Prostate gland (tissue), 2 donors: Measurements from ENCODE around the gene SCUBE1. TPM values are rescaled to one million over a fixed set of nuclear protein-coding genes. Genes with fewer than 3 reads are reported as not detected.
"Not testable (repeated sequence)": the region's sequence is repeated elsewhere in the genome, so short reads cannot be mapped to it uniquely, and the experiment has no call there.

ENCODE experiments used
- DNase-seq: peaks from one replicate; pipeline ENCODE4 v3.0.0-alpha.2; 2019; ENCODE audit warnings: low spot score
- H3K27ac ChIP-seq, 2 donors: fragments of 200-600 bp; sonication (generic); 2 replicates each; pipeline ENCODE4 v1.5.1; 2017 to 2019
- H3K27me3 ChIP-seq: fragments of 200-600 bp; sonication (generic); replicated peaks from 2 replicates; pipeline ENCODE4 v1.5.1; 2019; ENCODE audit not compliant: insufficient read depth
- H3K36me3 ChIP-seq, 2 donors: fragments of 200-600 bp; sonication (generic); 1 replicate in 1 of 2; 2 replicates in 1 of 2; pipeline versions ENCODE4 v1.5.1 to v1.8.1; 2017 to 2019
- H3K4me1 ChIP-seq: fragments of 200-600 bp; sonication (generic); replicated peaks from 2 replicates; pipeline ENCODE4 v1.5.1; 2019
- H3K4me3 ChIP-seq, 2 donors: fragments of 200-600 bp; sonication (generic); 2 replicates each; pipeline ENCODE4 v1.5.1; 2017 to 2019
- H3K9me3 ChIP-seq: fragments of 200-600 bp; sonication (generic); 2 replicates; pipeline ENCODE4 v1.5.1; 2017
- CTCF ChIP-seq, 4 experiments: fragments of 200-600 bp in 2 of 4; fragments of 450-650 bp in 2 of 4; sonication (generic) in 2 of 4; IDR thresholded peaks; 1 replicate in 3 of 4; 2 replicates in 1 of 4; pipeline ENCODE4 v1.5.1; 2016 to 2019; ENCODE audit warnings: antibody characterized with exemption in 4 of 4, mild to moderate bottlenecking in 2 of 4, moderate library complexity in 2 of 4
- POLR2A ChIP-seq: fragments of 450-650 bp; IDR thresholded peaks from one replicate; pipeline ENCODE4 v1.6.1; 2016; ENCODE audit warnings: antibody characterized with exemption, mild to moderate bottlenecking
- POLR2AphosphoS5 ChIP-seq: sonication (generic); formaldehyde crosslinking; IDR thresholded peaks from one replicate; pipeline ENCODE4 v1.6.1; 2017; ENCODE audit warnings: antibody characterized with exemption
- WGBS: methylation state at CpG from one replicate; pipeline ENCODE4 v1.1.5; 2018; 5-methylcytosine and 5-hydroxymethylcytosine counted together
- intact Hi-C: fragments of 100-400 bp; cut with DNase I; formaldehyde crosslinking; loops from one replicate; pipeline ENCODE4 v1.14.2; 2022
- total RNA-seq, 2 donors: library from RNA; depleted of rRNA; stranded (reverse); fragments of >200 nt; gene quantifications; one replicate each; pipeline ENCODE4 v1.1.0, GENCODE V29; 2016

The SCUBE1 gene
- total RNA-seq, 2 donors from 2014 or later: 0.68 to 23.5 TPM

GRCh38 chr22:43288378-43288777, 54.8 kb downstream of the SCUBE1 start:
- no peaks in the 10 kb centered on the region for H3K27me3 ChIP-seq
- TF ChIP-seq POLR2A: no peak
- no peak for TF ChIP-seq CTCF (IDR thresholded peaks at IDR 0.05)
- no peak for TF ChIP-seq POLR2AphosphoS5
- no peak overlapping the region for H3K4me3 ChIP-seq
- intact Hi-C loops: no loop called here
- WGBS: 96% methylated on average over 16 of the region's 16 CpGs
- H3K36me3 ChIP-seq: no peaks in the 10 kb centered on the region
- peaks cover 22% of the 10 kb centered on the region for H3K4me1 ChIP-seq
- H3K27ac ChIP-seq: no peak overlapping the region
- no peak for DNase-seq
- H3K9me3 ChIP-seq: no peaks in the 10 kb centered on the region

GRCh38 chr22:43287441-43287840, 55.7 kb downstream of the SCUBE1 start:
- no peak for TF ChIP-seq POLR2AphosphoS5
- TF ChIP-seq CTCF (IDR thresholded peaks at IDR 0.05): no peak
- TF ChIP-seq POLR2A: no peak
- intact Hi-C loops: no loop called here
- Histone ChIP-seq H3K27me3 (no peaks in the 10 kb centered on the region), H3K4me3 (no peak overlapping the region), H3K27ac (no peak overlapping the region), H3K4me1 (peaks cover 14% of the 10 kb centered on the region), H3K36me3 (no peaks in the 10 kb centered on the region), H3K9me3 (no peaks in the 10 kb centered on the region)
- WGBS: 100% methylated on average over 4 of the region's 4 CpGs
- no peak for DNase-seq

GRCh38 chr22:43281394-43281793, 61.8 kb downstream of the SCUBE1 start:
- Histone ChIP-seq H3K9me3 (no peaks in the 10 kb centered on the region), H3K4me1 (no peaks in the 10 kb centered on the region), H3K27ac (no peak overlapping the region), H3K27me3 (no peaks in the 10 kb centered on the region), H3K4me3 (no peak overlapping the region), H3K36me3 (no peaks in the 10 kb centered on the region)
- WGBS: 72% methylated on average over 2 of the region's 2 CpGs
- DNase-seq: no peak
- TF ChIP-seq CTCF (IDR thresholded peaks at IDR 0.05): no peak
- no peak for TF ChIP-seq POLR2A
- intact Hi-C loops: no loop called here

- H3K4me3 ChIP-seq, DNase-seq, H3K36me3 ChIP-seq, H3K27me3 ChIP-seq, H3K27ac ChIP-seq, intact Hi-C loops, H3K9me3 ChIP-seq, H3K4me1 ChIP-seq: not testable (repeated sequence)
- 86% methylated on average over 3 of the region's 3 CpGs for WGBS
Observed at GRCh38 chr22:43280523-43280886, 62.7 kb downstream of the SCUBE1 start.

GRCh38 chr22:43279867-43280522, 63.2 kb downstream of the SCUBE1 start:
- Histone ChIP-seq H3K4me1 (no peaks in the 10 kb centered on the region), H3K36me3 (no peaks in the 10 kb centered on the region), H3K9me3 (no peaks in the 10 kb centered on the region), H3K27me3 (no peaks in the 10 kb centered on the region), H3K27ac (no peak overlapping the region), H3K4me3 (no peak overlapping the region)
- TF ChIP-seq CTCF (IDR thresholded peaks at IDR 0.05) (no peak), POLR2AphosphoS5 (no peak), POLR2A (no peak)
- intact Hi-C loops: no loop called here
- 90% methylated on average over 20 of the region's 20 CpGs for WGBS
- DNase-seq: no peak
